IMR-90 (cell line): ENCODE data around the gene ZNF219. TPM values are rescaled to one million over a fixed set of nuclear protein-coding genes. Genes with fewer than 3 reads are reported as not detected.

Experiments
- ATAC-seq: fragments of 200-7000 bp; cut with Tn5 transposase; 2 replicates; pipeline ENCODE4 v1.9.1; 2020; ENCODE audit warnings: low read depth, mild to moderate bottlenecking, moderate library complexity
- BruUV-seq: library from RNA; stranded (reverse); fragments of 400-500 nt; replicated peaks from 2 replicates; lab custom pipeline; 2021; lab: Mats Ljungman, UMichigan
- CTCF ChIA-PET: fragments of 300-600 bp; formaldehyde crosslinking; extraction: SDS; loops from one replicate; lab custom pipeline; 2021; ENCODE audit warnings: antibody characterized with exemption; lab: Yijun Ruan, JAX
- POLR2A ChIA-PET: fragments of 300-600 bp; sonication (Branson Sonifier 250); formaldehyde crosslinking; loops from one replicate; lab custom pipeline; 2022; ENCODE audit warnings: antibody characterized with exemption; ENCODE audit not compliant: unreplicated experiment; lab: Charles Lee
- DNase-seq: peaks from one replicate; pipeline ENCODE4 v3.0.0; 2013
- H2AFZ ChIP-seq: replicated peaks from 2 replicates; pipeline ENCODE3; 2013; ENCODE audit warnings: low read length, mild to moderate bottlenecking; ENCODE audit not compliant: poor library complexity
- H2AK5ac ChIP-seq: 2 replicates; pipeline ENCODE4 v1.6.1; 2013; ENCODE audit warnings: low read depth, low read length, inconsistent platforms
- H2AK9ac ChIP-seq: replicated peaks from 2 replicates; pipeline ENCODE3; 2013; ENCODE audit warnings: mild to moderate bottlenecking, low read depth, low read length, moderate library complexity; ENCODE audit not compliant: poor library complexity
- H2BK120ac ChIP-seq: 2 replicates; pipeline ENCODE4 v1.6.1; 2013; ENCODE audit warnings: low read depth, low read length, inconsistent platforms
- H2BK15ac ChIP-seq: 3 replicates; pipeline ENCODE4 v1.6.1; 2013; ENCODE audit warnings: low read depth, low read length, inconsistent platforms
- H2BK20ac ChIP-seq: 2 replicates; pipeline ENCODE4 v1.6.1; 2013; ENCODE audit warnings: low read depth, mild to moderate bottlenecking, inconsistent platforms, low read length, moderate library complexity
- H2BK5ac ChIP-seq: 2 replicates; pipeline ENCODE4 v1.6.1; 2013; ENCODE audit warnings: mild to moderate bottlenecking, low read depth, low read length, inconsistent platforms; ENCODE audit not compliant: poor library complexity, severe bottlenecking
- H3K14ac ChIP-seq: replicated peaks from 2 replicates; pipeline ENCODE4 v1.6.1; 2013; ENCODE audit warnings: low read depth, low read length, inconsistent platforms
- H3K18ac ChIP-seq: 2 replicates; pipeline ENCODE4 v1.6.1; 2013; ENCODE audit warnings: low read depth, low read length, control low read depth
- H3K23ac ChIP-seq: 2 replicates; pipeline ENCODE4 v1.6.1; 2013; ENCODE audit warnings: low read depth, low read length, inconsistent platforms
- H3K27ac ChIP-seq: 2 replicates; pipeline ENCODE4 v1.5.1; 2013; ENCODE audit warnings: mild to moderate bottlenecking, control low read depth, low read length; ENCODE audit not compliant: insufficient read depth
- H3K27me3 ChIP-seq: 2 replicates; pipeline ENCODE4 v1.6.1; 2013; ENCODE audit warnings: low read length; ENCODE audit not compliant: control insufficient read depth, insufficient read depth
- H3K36me3 ChIP-seq: 2 replicates; pipeline ENCODE4 v1.6.1; 2013; ENCODE audit warnings: low read length, mixed read lengths; ENCODE audit not compliant: control insufficient read depth, insufficient read depth
- H3K4ac ChIP-seq: 2 replicates; pipeline ENCODE4 v1.6.1; 2013; ENCODE audit warnings: low read depth, low read length, inconsistent platforms
- H3K4me1 ChIP-seq: 2 replicates; pipeline ENCODE4 v1.6.1; 2013; ENCODE audit warnings: low read length, mixed read lengths; ENCODE audit not compliant: control insufficient read depth, insufficient read depth
- H3K4me2 ChIP-seq: 2 replicates; pipeline ENCODE4 v1.6.1; 2013; ENCODE audit warnings: low read depth, mild to moderate bottlenecking, control low read depth, low read length, moderate library complexity
- H3K4me3 ChIP-seq: 2 replicates; pipeline ENCODE4 v1.5.1; 2013; ENCODE audit warnings: low read depth, mild to moderate bottlenecking, control low read depth, low read length, moderate library complexity; ENCODE audit not compliant: insufficient read depth
- H3K56ac ChIP-seq: 2 replicates; pipeline ENCODE4 v1.6.1; 2013; ENCODE audit warnings: low read length, inconsistent platforms; ENCODE audit not compliant: insufficient read depth; ENCODE audit errors: extremely low read depth
- H3K79me1 ChIP-seq, 2 experiments: 2 replicates each; pipeline ENCODE4 v1.6.1; 2013; ENCODE audit warnings: low read length in 2 of 2, inconsistent platforms in 1 of 2, low read depth in 1 of 2
- H3K9ac ChIP-seq: 2 replicates; pipeline ENCODE4 v1.6.1; 2013; ENCODE audit warnings: low read depth, low read length, control low read depth
- H3K9me1 ChIP-seq: 2 replicates; pipeline ENCODE4 v1.6.1; 2013; ENCODE audit warnings: low read length, inconsistent platforms; ENCODE audit not compliant: insufficient read depth
- H3K9me3 ChIP-seq: 2 replicates; pipeline ENCODE4 v1.6.1; 2013; ENCODE audit warnings: low read length; ENCODE audit not compliant: control insufficient read depth, insufficient read depth
- H4K20me1 ChIP-seq: 2 replicates; pipeline ENCODE4 v1.6.1; 2013; ENCODE audit warnings: low read length, inconsistent platforms; ENCODE audit not compliant: insufficient read depth
- H4K5ac ChIP-seq: 2 replicates; pipeline ENCODE4 v1.6.1; 2013; ENCODE audit warnings: mild to moderate bottlenecking, low read depth, low read length, control low read depth
- H4K8ac ChIP-seq, 2 experiments: 2 replicates each; pipeline ENCODE4 v1.6.1; 2013; ENCODE audit warnings: low read depth in 2 of 2, low read length in 2 of 2, control low read depth in 1 of 2, inconsistent platforms in 1 of 2
- H4K91ac ChIP-seq: 2 replicates; pipeline ENCODE4 v1.6.1; 2013; ENCODE audit warnings: low read depth, low read length, inconsistent platforms; ENCODE audit not compliant: insufficient read depth
- BHLHE40 ChIP-seq: fragments of 150-350 bp; IDR thresholded peaks from 2 replicates; pipeline ENCODE4 v1.6.1; 2016; ENCODE audit warnings: mild to moderate bottlenecking, low read depth, low read length
- CTCF ChIP-seq: conservative IDR thresholded peaks from 2 replicates; pipeline ENCODE4 v1.5.1; 2012; ENCODE audit warnings: mild to moderate bottlenecking, low read depth, low read length, improper control_type of control experiment
- POLR2A ChIP-seq: IDR thresholded peaks from 2 replicates; pipeline ENCODE4 v1.6.1; 2012; ENCODE audit warnings: mild to moderate bottlenecking, low read depth, low read length
- RAD21 ChIP-seq: IDR thresholded peaks from 2 replicates; pipeline ENCODE4 v1.6.1; 2012; ENCODE audit warnings: low read length, improper control_type of control experiment
- WGBS, 2 experiments: methylation state at CpG; one replicate each; pipeline versions ENCODE4 v1.1.5 to v1.1.7; 2013; ENCODE audit warnings: missing lambda C conversion rate in 2 of 2; ENCODE audit not compliant: insufficient read length in 1 of 2; ENCODE audit errors: extremely low coverage in 2 of 2; 5-methylcytosine and 5-hydroxymethylcytosine counted together
- dilution Hi-C: fragments of 300-500 bp; cut with HindIII; formaldehyde crosslinking; loops from one replicate; pipeline ENCODE4 v1.14.3; 2018; ENCODE audit warnings: low sequenced_read_pairs; ENCODE audit not compliant: unreplicated experiment
- in situ Hi-C: fragments of 300-500 bp; cut with MboI; formaldehyde crosslinking; loops from 3 replicates; pipeline ENCODE4 v1.14.3; 2019; ENCODE audit warnings: low sequenced_read_pairs, inconsistent platforms, mixed read lengths
- intact Hi-C: fragments of 100-400 bp; cut with micrococcal nuclease; formaldehyde crosslinking; loops from 2 replicates; pipeline ENCODE4 v1.10.0; 2022
- polyA plus RNA-seq, 3 experiments: library from polyadenylated mRNA; depleted of rRNA; stranded (reverse); fragments of >200 nt; gene quantifications; 2 replicates each; pipeline ENCODE4 v1.2.3, GENCODE V29; 2012; ENCODE audit warnings: low replicate concordance in 1 of 3
- total RNA-seq: library from RNA; depleted of rRNA; stranded (reverse); fragments of >200 nt; gene quantifications from 2 replicates; pipeline ENCODE4 v1.2.3, GENCODE V29; 2012
- TF ChIP-seq, protein P1 (sequence below): fragments of 150-350 bp; IDR thresholded peaks from 2 replicates; pipeline ENCODE4 v1.6.1; 2016; ENCODE audit warnings: low read depth, mild to moderate bottlenecking, low read length, moderate library complexity, borderline replicate concordance

The ZNF219 gene
- total and polyA plus RNA-seq, 2 of the 4 experiments (the other 2 are of a cell fraction) = 0.90 to 3.8 TPM

GRCh38 chr14:21096978-21097635 lies 1.3 kb downstream of the ZNF219 start (continued):
- TF ChIP-seq, protein P1, sequence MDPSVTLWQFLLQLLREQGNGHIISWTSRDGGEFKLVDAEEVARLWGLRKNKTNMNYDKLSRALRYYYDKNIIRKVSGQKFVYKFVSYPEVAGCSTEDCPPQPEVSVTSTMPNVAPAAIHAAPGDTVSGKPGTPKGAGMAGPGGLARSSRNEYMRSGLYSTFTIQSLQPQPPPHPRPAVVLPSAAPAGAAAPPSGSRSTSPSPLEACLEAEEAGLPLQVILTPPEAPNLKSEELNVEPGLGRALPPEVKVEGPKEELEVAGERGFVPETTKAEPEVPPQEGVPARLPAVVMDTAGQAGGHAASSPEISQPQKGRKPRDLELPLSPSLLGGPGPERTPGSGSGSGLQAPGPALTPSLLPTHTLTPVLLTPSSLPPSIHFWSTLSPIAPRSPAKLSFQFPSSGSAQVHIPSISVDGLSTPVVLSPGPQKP = no peak
- no peak for TF ChIP-seq POLR2A
- TF ChIP-seq BHLHE40 = no peak

DNA sequence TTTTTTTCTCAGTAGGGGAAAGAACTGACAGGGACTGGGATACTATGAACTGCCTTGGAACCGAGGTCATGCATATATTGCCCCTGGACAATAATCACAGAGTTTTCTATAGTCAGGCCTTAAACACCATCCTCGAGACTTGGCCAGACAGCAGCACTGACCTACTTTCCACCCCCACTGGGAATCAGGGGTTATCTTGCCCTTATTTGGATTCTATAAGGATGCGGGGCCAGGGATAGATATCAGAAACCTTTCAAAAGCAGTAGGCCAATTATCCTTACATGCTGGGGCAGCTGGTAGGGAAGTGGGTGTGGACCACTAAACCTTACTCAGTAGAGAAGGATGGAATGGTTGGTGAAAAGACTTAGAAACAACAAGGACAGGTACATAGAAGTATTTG lies 2.0 kb downstream of the ZNF219 start:
- no peak overlapping the region for H3K4me3 ChIP-seq
- H3K18ac ChIP-seq = no peak overlapping the region
- peaks cover 3% of the 10 kb centered on the region; the same call in 1 of the 2 replicates for H3K9me1 ChIP-seq
- dilution Hi-C loops (no loop called here), in situ Hi-C loops (loop anchor here (25.0 kb wide), 2 partner anchors 634 to 759 kb away; partner anchors contain the start of genes APEX1, CCNB1IP1, OSGEP and PARP2), intact Hi-C loops (no loop called here)
- H3K4ac ChIP-seq = no peak overlapping the region
- no peak for ATAC-seq
- H3K27me3 ChIP-seq = no peaks in the 10 kb centered on the region
- DNase-seq = no peak
- WGBS, 2 experiments = no CpG with 5 or more reads among the region's 3 CpGs
- H3K14ac ChIP-seq = no peak overlapping the region
- no peak overlapping the region for H2AK5ac ChIP-seq
- no peak overlapping the region for H4K91ac ChIP-seq
- ChIA-PET CTCF (interaction anchor here (1.2 to 1.8 kb wide), 3 partner anchors 25 to 82 kb away, joined by 3 to 6 read pairs (median 4); no protein-coding TSS in a partner anchor), POLR2A (no interaction called here)
- H3K23ac ChIP-seq = no peak overlapping the region
- H2AK9ac ChIP-seq = no peak overlapping the region
- no peak for TF ChIP-seq RAD21
- no peak for TF ChIP-seq POLR2A
- TF ChIP-seq CTCF = no peak
- no peak for TF ChIP-seq BHLHE40
- no peak overlapping the region for H3K9ac ChIP-seq
- H3K56ac ChIP-seq = no peak overlapping the region
- H2BK5ac ChIP-seq = no peak overlapping the region
- no peak overlapping the region for H2BK20ac ChIP-seq
- 0 out of 4 replicates have a peak, but pooled peaks cover 0 to 2% of the 10 kb centered on the region in 2 experiments for H3K79me1 ChIP-seq
- no peak overlapping the region for H2AFZ ChIP-seq
- H3K36me3 ChIP-seq = peaks cover 4% of the 10 kb centered on the region; the same call in 1 of the 2 replicates
- H4K20me1 ChIP-seq = no peaks in the 10 kb centered on the region; the same call in 1 of the 2 replicates
- no peak overlapping the region for H4K5ac ChIP-seq
- H4K8ac ChIP-seq = no peak overlapping the region
- H2BK120ac ChIP-seq = no peak overlapping the region
- H3K27ac ChIP-seq = no peak overlapping the region
- no peak overlapping the region for H3K4me2 ChIP-seq
- H2BK15ac ChIP-seq = no peak overlapping the region
- H3K9me3 ChIP-seq = no peaks in the 10 kb centered on the region
- no TSS peak for BruUV-seq
- H3K4me1 ChIP-seq = peaks cover 4% of the 10 kb centered on the region; the same call in 1 of the 2 replicates
